MCF 10A (cell line): ENCODE results near the gene SHLD1. TPM values are rescaled to one million over a fixed set of nuclear protein-coding genes. Genes with fewer than 3 reads are reported as not detected.

Experiments
- BruUV-seq: library from RNA; stranded (reverse); fragments of 400-500 nt; replicated peaks from 2 replicates; lab custom pipeline; 2021; lab: Mats Ljungman, UMichigan
- CTCF ChIA-PET: fragments of 300-600 bp; sonication (Branson Sonifier 250); formaldehyde crosslinking; extraction: SDS; loops from one replicate; lab custom pipeline; 2021; ENCODE audit warnings: antibody characterized with exemption, inconsistent platforms; lab: Yijun Ruan, JAX
- POLR2A ChIA-PET: fragments of 300-600, 350-650 bp; sonication (Branson Sonifier 250); formaldehyde crosslinking; extraction: SDS; loops from one replicate; lab custom pipeline; 2020; ENCODE audit warnings: antibody characterized with exemption, inconsistent platforms; lab: Yijun Ruan, JAX
- DNase-seq: peaks from one replicate; pipeline ENCODE4 v3.0.0-alpha.2; 2018; ENCODE audit not compliant: unreplicated experiment
- H3K27ac Mint-ChIP-seq: one replicate; pipeline ENCODE4 v1.8.0; 2022; ENCODE audit warnings: mild to moderate bottlenecking, low read depth, mixed read lengths; ENCODE audit not compliant: unreplicated experiment
- H3K27me3 Mint-ChIP-seq: one replicate; pipeline ENCODE4 v1.8.0; 2022; ENCODE audit warnings: mixed read lengths; ENCODE audit not compliant: insufficient read depth, unreplicated experiment
- H3K36me3 Mint-ChIP-seq: one replicate; pipeline ENCODE4 v1.8.0; 2022; ENCODE audit warnings: mild to moderate bottlenecking, moderate library complexity, mixed read lengths; ENCODE audit not compliant: insufficient read depth, unreplicated experiment
- H3K4me1 Mint-ChIP-seq: one replicate; pipeline ENCODE4 v1.8.0; 2022; ENCODE audit warnings: mixed read lengths; ENCODE audit not compliant: insufficient read depth, unreplicated experiment
- H3K4me3 Mint-ChIP-seq: one replicate; pipeline ENCODE4 v1.8.0; 2022; ENCODE audit warnings: mild to moderate bottlenecking, moderate library complexity, mixed read lengths; ENCODE audit not compliant: unreplicated experiment
- H3K9me3 Mint-ChIP-seq: one replicate; pipeline ENCODE4 v1.8.0; 2022; ENCODE audit warnings: mixed read lengths; ENCODE audit not compliant: unreplicated experiment
- intact Hi-C: fragments of 100-400 bp; cut with micrococcal nuclease; formaldehyde crosslinking; loops from 2 replicates; pipeline ENCODE4 v1.14.1; 2022
- total RNA-seq: library from RNA; stranded (reverse); gene quantifications from 2 replicates; pipeline ENCODE4 v1.2.3, GENCODE V29; 2022
- TF ChIP-seq, protein P1 (sequence below): fragments of 200-600 bp; IDR thresholded peaks from one replicate; pipeline ENCODE4 v1.8.0; 2022; ENCODE audit warnings: antibody characterized with exemption, mild to moderate bottlenecking; ENCODE audit not compliant: unreplicated experiment

SHLD1 gene
- total RNA-seq, 1 experiment from 2014 or later = 2.3 TPM

DNA sequence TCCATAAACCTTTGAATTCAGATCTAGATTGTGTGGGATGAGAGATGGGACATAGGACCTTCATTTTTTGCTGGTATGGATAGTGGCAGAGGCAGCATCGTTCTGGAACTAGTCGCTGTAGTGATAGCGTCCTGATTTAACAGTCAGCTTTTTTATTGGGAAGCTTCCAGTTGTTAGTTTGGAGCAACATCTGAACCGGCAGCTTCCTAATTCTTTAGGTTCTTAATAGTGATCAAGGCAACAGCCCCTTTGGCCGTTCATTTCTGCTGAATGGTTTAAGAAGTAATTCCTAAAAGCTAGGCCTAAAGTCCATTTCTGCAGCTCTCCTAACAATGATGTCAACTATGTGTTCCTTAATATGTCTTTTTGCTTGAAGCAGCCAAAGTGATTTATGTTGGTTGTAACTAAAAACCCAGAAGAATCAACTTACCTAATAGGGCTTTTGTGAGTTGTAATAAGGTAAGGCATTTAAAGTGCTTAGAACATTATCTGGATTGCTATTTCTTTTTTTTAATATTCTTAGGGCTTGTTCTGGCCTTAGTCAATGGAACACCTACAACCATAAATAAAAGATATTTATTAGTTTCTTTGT, 90.3 kb downstream of the SHLD1 start:
- Mint-ChIP-seq H3K9me3 (no peaks in the 10 kb centered on the region), H3K4me3 (no peak overlapping the region), H3K4me1 (peaks cover 21% of the 10 kb centered on the region), H3K27me3 (no peaks in the 10 kb centered on the region), H3K27ac (no peak overlapping the region), H3K36me3 (no peaks in the 10 kb centered on the region)
- DNase-seq = no peak
- TF ChIP-seq, protein P1, sequence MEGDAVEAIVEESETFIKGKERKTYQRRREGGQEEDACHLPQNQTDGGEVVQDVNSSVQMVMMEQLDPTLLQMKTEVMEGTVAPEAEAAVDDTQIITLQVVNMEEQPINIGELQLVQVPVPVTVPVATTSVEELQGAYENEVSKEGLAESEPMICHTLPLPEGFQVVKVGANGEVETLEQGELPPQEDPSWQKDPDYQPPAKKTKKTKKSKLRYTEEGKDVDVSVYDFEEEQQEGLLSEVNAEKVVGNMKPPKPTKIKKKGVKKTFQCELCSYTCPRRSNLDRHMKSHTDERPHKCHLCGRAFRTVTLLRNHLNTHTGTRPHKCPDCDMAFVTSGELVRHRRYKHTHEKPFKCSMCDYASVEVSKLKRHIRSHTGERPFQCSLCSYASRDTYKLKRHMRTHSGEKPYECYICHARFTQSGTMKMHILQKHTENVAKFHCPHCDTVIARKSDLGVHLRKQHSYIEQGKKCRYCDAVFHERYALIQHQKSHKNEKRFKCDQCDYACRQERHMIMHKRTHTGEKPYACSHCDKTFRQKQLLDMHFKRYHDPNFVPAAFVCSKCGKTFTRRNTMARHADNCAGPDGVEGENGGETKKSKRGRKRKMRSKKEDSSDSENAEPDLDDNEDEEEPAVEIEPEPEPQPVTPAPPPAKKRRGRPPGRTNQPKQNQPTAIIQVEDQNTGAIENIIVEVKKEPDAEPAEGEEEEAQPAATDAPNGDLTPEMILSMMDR = no peak
- no TSS peak for BruUV-seq
- ChIA-PET CTCF (interaction anchor here (0.6 kb wide), 1 partner anchor 48 kb away, joined by 5 read pairs; no protein-coding TSS in a partner anchor), POLR2A (interaction anchor here (1.1 to 2.4 kb wide), 2 partner anchors 8 to 23 kb away, joined by 3 to 11 read pairs; no protein-coding TSS in a partner anchor)
- intact Hi-C loops = no loop called here

DNA sequence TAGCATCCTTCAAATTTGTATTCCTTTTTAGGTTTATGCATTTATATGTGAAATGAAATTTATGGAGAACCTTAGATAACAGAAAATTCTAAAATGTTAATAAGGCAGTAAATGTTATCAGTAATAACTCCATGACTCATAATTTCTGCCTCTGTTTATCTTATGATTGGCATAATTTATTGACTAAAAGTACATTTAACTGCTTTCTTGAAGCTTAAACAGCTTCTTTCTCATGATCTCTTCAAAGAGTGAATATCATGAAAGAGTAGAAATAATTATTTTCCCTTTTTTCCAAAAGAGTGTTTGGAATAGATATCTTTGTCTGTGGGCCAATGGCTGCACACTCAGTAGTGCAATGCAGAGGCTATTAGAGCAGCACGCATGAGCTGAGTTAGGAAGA, 91.3 kb downstream of the SHLD1 start:
- Mint-ChIP-seq H3K4me1 (peaks cover 14% of the 10 kb centered on the region), H3K9me3 (no peaks in the 10 kb centered on the region), H3K4me3 (no peak overlapping the region), H3K36me3 (no peaks in the 10 kb centered on the region), H3K27ac (no peak overlapping the region), H3K27me3 (no peaks in the 10 kb centered on the region)
- POLR2A ChIA-PET = interaction anchor here (0.9 to 1.1 kb wide), 2 partner anchors 15 to 24 kb away, joined by 3 to 5 read pairs; no protein-coding TSS in a partner anchor
- intact Hi-C loops = no loop called here
- BruUV-seq = no TSS peak
- TF ChIP-seq, protein P1 = no peak
- no peak for DNase-seq
- CTCF ChIA-PET = interaction anchor here (0.6 to 1.5 kb wide), 2 partner anchors 9 to 236 kb away, joined by 3 read pairs; no protein-coding TSS in a partner anchor

DNA sequence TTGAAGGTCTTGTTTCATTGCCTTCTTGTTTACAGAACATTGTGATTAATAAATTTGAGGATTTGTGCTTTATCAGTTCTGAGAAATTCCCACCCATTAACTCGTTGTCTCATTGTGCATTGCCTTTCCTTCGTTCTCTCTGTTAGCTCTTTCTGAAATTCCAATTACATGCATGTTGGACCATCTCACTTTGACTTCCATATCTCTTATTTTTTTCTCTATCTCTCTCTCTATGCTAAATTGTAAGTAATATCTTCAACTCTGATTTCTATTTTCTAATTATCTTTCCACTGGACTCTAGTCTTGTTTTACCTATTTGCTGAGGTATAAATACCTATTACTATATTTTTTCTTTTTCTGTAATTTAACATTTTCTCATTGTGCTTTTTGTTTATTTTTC, 92.3 kb downstream of the SHLD1 start:
- H3K27ac Mint-ChIP-seq = no peak overlapping the region
- POLR2A ChIA-PET = no interaction called here
- no peaks in the 10 kb centered on the region for H3K36me3 Mint-ChIP-seq
- H3K4me1 Mint-ChIP-seq = peaks cover 12% of the 10 kb centered on the region
- H3K27me3 Mint-ChIP-seq = no peaks in the 10 kb centered on the region
- no peak for DNase-seq
- intact Hi-C loops = no loop called here
- no TSS peak for BruUV-seq
- H3K4me3 Mint-ChIP-seq = no peak overlapping the region
- H3K9me3 Mint-ChIP-seq = no peaks in the 10 kb centered on the region
- CTCF ChIA-PET = interaction anchor here (1.5 kb wide), 1 partner anchor 235 kb away, joined by 3 read pairs; no protein-coding TSS in a partner anchor
- TF ChIP-seq, protein P1 = no peak

DNA sequence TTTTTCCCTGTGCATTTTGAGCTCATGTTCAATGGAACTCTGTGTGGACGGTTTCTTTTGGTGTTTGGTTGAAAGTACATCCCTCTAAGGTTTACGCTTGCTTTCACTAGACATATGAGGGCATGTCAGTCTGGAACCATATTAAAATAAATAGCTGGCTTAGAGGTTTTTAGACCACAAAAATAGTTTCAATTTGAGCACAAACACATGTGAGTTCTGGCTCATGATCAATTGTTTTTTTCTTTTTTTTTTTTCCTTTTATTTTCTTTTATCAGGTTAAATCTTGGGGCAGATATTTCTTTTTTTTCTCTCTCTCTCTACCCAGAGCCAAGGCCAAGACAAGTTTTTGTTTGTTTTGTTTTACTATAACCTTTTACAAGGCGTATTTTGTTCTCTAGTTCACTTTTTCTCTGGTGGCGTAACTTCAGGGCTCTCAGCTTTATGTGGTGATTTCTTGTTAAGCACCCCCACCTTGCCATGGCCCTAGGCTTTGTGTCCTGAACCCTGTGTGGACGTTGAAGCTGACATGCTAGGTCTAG, 92.9 kb downstream of the SHLD1 start:
- POLR2A ChIA-PET = interaction anchor here (1.0 to 1.2 kb wide), 3 partner anchors 9 to 235 kb away, joined by 3 to 4 read pairs (median 3); no protein-coding TSS in a partner anchor
- TF ChIP-seq, protein P1 = no peak
- no peaks in the 10 kb centered on the region for H3K27me3 Mint-ChIP-seq
- no TSS peak for BruUV-seq
- no peak for DNase-seq
- H3K4me3 Mint-ChIP-seq = no peak overlapping the region
- intact Hi-C loops = no loop called here
- H3K4me1 Mint-ChIP-seq = peaks cover 12% of the 10 kb centered on the region
- CTCF ChIA-PET = interaction anchor here (0.6 to 1.0 kb wide), 3 partner anchors 10 to 299 kb away, joined by 3 to 4 read pairs (median 3); no protein-coding TSS in a partner anchor
- H3K9me3 Mint-ChIP-seq = no peaks in the 10 kb centered on the region
- no peaks in the 10 kb centered on the region for H3K36me3 Mint-ChIP-seq
- no peak overlapping the region for H3K27ac Mint-ChIP-seq
